ENCODE data around the gene METTL2B.
"Not testable (repeated sequence)": the region's sequence is repeated elsewhere in the genome, so short reads cannot be mapped to it uniquely, and the experiment has no call there.

DNA sequence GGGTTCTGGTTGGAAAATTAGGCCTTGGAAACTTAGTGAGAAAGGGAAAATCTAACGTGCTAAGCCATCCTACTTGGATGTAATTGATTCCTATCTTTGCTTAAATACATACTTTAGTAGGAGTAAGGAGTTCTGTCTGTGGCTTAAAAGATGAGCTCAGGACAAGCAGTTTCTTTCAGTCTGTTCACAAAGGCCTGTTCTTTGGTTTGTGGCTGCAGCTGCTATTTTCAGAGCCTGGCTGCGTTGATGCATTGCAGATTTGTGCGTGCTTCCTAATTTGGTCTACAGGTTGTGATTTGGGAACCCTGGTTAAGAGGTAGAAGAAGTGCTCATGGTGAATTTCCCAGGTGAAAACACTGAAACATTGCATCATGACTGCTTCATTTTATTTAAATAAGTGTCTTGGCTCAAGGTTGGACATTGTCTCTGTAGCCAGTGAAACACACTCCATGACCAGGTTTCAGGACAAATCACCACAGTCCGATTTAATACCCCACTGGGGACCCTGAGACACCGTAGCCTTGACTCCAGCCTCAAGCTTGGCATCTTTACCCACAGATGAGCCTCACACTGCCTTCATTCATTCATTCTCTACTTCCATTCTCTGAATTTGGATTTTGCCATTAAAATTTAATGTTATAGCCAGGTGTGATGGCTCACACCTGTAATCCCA, 30.9 kb downstream of the METTL2B start:
- TF ChIP-seq, protein P1, sequence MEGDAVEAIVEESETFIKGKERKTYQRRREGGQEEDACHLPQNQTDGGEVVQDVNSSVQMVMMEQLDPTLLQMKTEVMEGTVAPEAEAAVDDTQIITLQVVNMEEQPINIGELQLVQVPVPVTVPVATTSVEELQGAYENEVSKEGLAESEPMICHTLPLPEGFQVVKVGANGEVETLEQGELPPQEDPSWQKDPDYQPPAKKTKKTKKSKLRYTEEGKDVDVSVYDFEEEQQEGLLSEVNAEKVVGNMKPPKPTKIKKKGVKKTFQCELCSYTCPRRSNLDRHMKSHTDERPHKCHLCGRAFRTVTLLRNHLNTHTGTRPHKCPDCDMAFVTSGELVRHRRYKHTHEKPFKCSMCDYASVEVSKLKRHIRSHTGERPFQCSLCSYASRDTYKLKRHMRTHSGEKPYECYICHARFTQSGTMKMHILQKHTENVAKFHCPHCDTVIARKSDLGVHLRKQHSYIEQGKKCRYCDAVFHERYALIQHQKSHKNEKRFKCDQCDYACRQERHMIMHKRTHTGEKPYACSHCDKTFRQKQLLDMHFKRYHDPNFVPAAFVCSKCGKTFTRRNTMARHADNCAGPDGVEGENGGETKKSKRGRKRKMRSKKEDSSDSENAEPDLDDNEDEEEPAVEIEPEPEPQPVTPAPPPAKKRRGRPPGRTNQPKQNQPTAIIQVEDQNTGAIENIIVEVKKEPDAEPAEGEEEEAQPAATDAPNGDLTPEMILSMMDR (conservative IDR thresholded peaks at IDR 0.05; ENCODE audit: low read length), result not testable (repeated sequence)
- TF ChIP-seq EZH2phosphoT487 (IDR thresholded peaks at IDR 0.05; ENCODE audit: borderline replicate concordance), result not testable (repeated sequence)
